HG02852 (cell line): ENCODE measurements around the gene CTSZ.
"Not testable (repeated sequence)": the region's sequence is repeated elsewhere in the genome, so short reads cannot be mapped to it uniquely, and the experiment has no call there.

ENCODE experiments used
- ATAC-seq: cut with Tn5 transposase; IDR thresholded peaks from one replicate; pipeline ENCODE4 v1.9.1; 2021; ENCODE audit warnings: mild to moderate bottlenecking, moderate library complexity; ENCODE audit not compliant: unreplicated experiment

Gene CTSZ

GRCh38 chr20:59001068-59001448, 6.0 kb downstream of the CTSZ start:
- ATAC-seq = no peak

- no peak for ATAC-seq
Measured at GRCh38 chr20:59000326-59000725, 6.7 kb downstream of the CTSZ start.

GRCh38 chr20:58998656-58999055, 8.4 kb downstream of the CTSZ start:
- ATAC-seq = no peak

GRCh38 chr20:58997141-58997770, 9.8 kb downstream of the CTSZ start:
- no peak for ATAC-seq

GRCh38 chr20:58996226-58996611, 10.8 kb downstream of the CTSZ start:
- ATAC-seq = no peak

- no peak for ATAC-seq
Measured at GRCh38 chr20:58995461-58996225, 11.4 kb downstream of the CTSZ start.

GRCh38 chr20:58994390-58995159, 12.5 kb downstream of the CTSZ start:
- no peak for ATAC-seq

- no peak for ATAC-seq
Measured at GRCh38 chr20:58993332-58994248, 13.5 kb downstream of the CTSZ start.

GRCh38 chr20:58992911-58993310, 14.1 kb downstream of the CTSZ start:
- no peak for ATAC-seq

- ATAC-seq = no peak
Measured at GRCh38 chr20:58991715-58992114, 15.3 kb downstream of the CTSZ start.

GRCh38 chr20:58990651-58991445, 16.2 kb downstream of the CTSZ start:
- no peak for ATAC-seq

- ATAC-seq = no peak
Measured at GRCh38 chr20:58989196-58989595, 17.9 kb downstream of the CTSZ start.

- ATAC-seq = no peak
Measured at GRCh38 chr20:58988565-58988882, 18.5 kb downstream of the CTSZ start.

- ATAC-seq = no peak
Measured at GRCh38 chr20:58987790-58988564, 19.1 kb downstream of the CTSZ start.

- ATAC-seq = no peak
Measured at GRCh38 chr20:58986968-58987517, 20.0 kb downstream of the CTSZ start.

- no peak for ATAC-seq
Measured at GRCh38 chr20:58986286-58986967, 20.6 kb downstream of the CTSZ start.

GRCh38 chr20:58985656-58986055, 21.4 kb downstream of the CTSZ start:
- no peak for ATAC-seq

GRCh38 chr20:58984691-58985090, 22.4 kb downstream of the CTSZ start:
- no peak for ATAC-seq

GRCh38 chr20:58983115-58983468, 24.0 kb downstream of the CTSZ start:
- not testable (repeated sequence) for ATAC-seq
